Erythroblast (primary cell): Measurements from ENCODE around the gene RECQL.

ENCODE experiments used
- GATA1 ChIP-seq: IDR thresholded peaks from 2 replicates; pipeline ENCODE4 v1.6.1; 2011; ENCODE audit warnings: low read depth, mild to moderate bottlenecking, control low read depth, low read length, moderate library complexity
- POLR2A ChIP-seq: IDR thresholded peaks from 2 replicates; pipeline ENCODE4 v1.6.1; 2011; ENCODE audit warnings: mild to moderate bottlenecking, low read length

DNA sequence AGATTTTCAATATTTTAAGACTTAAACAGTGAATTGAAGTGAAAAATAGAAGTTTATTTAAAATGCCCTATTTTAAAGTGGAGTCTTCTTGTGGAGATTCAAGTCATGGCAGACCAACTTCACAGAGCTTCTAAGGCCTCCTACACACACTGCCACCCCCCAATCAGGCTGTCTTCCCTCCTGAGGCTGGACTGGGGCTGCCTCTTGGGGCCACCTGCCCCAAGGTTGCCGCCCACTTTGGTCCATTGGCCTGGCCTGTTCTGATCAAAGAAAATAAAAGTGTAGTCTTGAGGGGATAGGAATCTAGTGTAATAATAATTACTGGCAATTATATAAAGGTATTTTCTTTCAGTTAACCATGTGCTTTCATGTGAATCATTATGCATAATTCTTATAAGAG is 1.4 kb upstream of the RECQL start:
- TF ChIP-seq POLR2A (no peak), GATA1 (no peak)
